Osteocyte (in vitro differentiated cells): ENCODE measurements around the gene PCDHB1. TPM values are rescaled to one million over a fixed set of nuclear protein-coding genes. Genes with fewer than 3 reads are reported as not detected.
A peak's percentile ranks its signal among the peaks of the same experiment; 100 is the strongest.

Experiments used
- DNase-seq: peaks from one replicate; pipeline ENCODE4 v3.0.0; 2021; ENCODE audit warnings: mixed read lengths; ENCODE audit not compliant: unreplicated experiment; ENCODE audit errors: extremely low spot score
- H3K27ac Mint-ChIP-seq: one replicate; pipeline ENCODE4 v1.8.0; 2021; ENCODE audit warnings: mild to moderate bottlenecking, mixed read lengths; ENCODE audit not compliant: unreplicated experiment
- H3K27me3 Mint-ChIP-seq: one replicate; pipeline ENCODE4 v1.8.0; 2021; ENCODE audit warnings: mixed read lengths; ENCODE audit not compliant: unreplicated experiment
- H3K36me3 Mint-ChIP-seq: one replicate; pipeline ENCODE4 v1.8.0; 2021; ENCODE audit warnings: mixed read lengths; ENCODE audit not compliant: unreplicated experiment
- H3K4me1 Mint-ChIP-seq: one replicate; pipeline ENCODE4 v1.8.0; 2021; ENCODE audit warnings: mixed read lengths; ENCODE audit not compliant: unreplicated experiment
- H3K4me3 Mint-ChIP-seq: one replicate; pipeline ENCODE4 v1.8.0; 2021; ENCODE audit warnings: mild to moderate bottlenecking, moderate library complexity, mixed read lengths; ENCODE audit not compliant: unreplicated experiment
- H3K9me3 Mint-ChIP-seq: one replicate; pipeline ENCODE4 v1.8.0; 2021; ENCODE audit warnings: mixed read lengths; ENCODE audit not compliant: unreplicated experiment
- long read RNA-seq: library from polyadenylated mRNA; unstranded; transcript quantifications from one replicate; pipeline ENCODE4 v2.0.0, GENCODE V29; 2021
- total RNA-seq: library from RNA; stranded (reverse); gene quantifications from 2 replicates; pipeline ENCODE4 v1.2.1, GENCODE V29; 2021
- TF ChIP-seq, protein P1 (sequence below): fragments of 200-600 bp; sonication (generic); IDR thresholded peaks from 2 replicates; pipeline ENCODE4 v1.5.0; 2021; ENCODE audit warnings: antibody characterized with exemption, mild to moderate bottlenecking, moderate library complexity

The PCDHB1 gene, protein sequence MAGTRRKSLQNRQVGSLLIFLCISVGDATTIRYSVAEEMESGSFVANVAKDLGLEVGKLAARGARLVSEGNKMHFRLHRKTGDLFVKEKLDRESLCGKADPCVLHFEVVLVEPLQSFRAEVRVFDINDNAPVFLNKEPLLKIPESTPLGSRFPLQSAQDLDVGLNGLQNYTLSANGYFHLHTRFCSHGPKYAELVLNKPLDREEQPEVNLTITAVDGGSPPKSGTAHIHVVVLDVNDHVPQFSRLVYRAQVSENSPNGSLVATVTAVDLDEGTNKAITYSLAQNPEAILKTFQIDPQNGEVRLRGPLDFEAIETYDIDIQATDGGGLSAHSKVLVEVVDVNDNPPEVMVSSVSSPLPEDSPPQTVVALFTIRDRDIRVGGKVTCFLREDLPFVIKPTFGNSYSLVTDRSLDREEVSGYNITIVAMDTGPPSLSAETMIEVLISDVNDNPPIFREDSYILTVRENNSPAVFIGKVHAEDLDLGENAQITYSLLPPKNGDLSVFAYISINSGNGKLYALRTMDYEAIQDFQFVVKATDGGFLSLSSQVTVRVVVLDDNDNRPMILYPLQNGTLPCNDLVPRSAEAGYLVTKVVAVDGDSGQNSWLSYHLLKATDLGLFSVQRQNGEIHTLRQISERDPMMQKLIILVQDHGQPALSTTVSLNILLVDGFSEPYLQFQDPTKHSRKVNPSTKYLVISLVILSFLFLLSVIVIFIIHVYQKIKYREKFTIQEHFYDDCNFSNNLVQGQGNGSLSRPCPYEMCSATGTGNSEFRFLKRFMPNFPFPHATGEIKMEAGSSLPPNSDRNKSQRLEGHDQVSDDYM
- total RNA-seq = 0.03 and 0.05 TPM in 2 replicates
- long read RNA-seq = 0 reads

DNA sequence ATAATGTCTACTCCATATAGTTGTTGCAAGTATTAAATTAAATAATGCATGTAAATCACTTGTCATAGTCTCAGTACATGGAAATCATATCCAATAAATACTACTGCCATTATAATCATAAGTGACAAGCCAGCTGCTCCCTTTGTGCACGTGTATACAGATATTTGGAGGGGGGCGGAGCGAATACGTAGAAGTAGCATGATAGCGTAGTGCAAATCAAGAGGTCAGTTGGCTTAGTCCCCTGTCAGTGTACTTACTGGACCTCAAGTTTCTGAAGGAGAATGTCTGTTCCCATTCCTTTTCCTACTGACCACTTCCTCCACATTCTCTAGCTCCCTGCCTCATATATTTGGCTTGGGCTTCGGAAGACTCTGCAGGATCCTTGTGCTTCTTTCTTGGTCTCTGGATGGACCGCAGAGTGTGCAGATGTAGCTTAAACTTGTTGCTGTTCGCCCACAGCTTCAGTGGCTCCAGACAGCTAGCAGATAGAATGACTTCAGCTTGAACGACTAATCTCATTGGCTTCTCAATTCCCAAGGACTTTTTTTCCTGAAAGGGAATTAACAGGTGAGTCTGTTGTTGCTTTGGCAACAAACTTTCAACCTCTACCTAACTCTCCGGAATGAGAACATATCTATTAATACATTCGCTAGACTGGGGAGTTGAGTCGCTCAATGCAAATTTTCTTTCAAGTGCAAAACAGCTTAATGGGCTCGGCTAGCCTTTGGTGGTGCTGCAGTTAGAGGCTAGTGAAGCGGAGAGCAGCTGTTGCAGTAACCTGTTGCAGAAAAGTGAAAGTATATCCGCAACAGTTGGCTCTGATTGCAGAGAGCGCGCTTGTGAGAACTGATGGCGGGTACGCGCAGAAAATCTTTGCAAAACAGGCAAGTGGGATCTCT is at the start of gene PCDHB1:
Gene PCDHB1, plus strand, starts transcription at position 753 of the 899 bp plus-strand sequence. Its CDS starts 97 bp downstream, at position 850.
- no peak within 1 kb of the TSS for H3K27ac Mint-ChIP-seq
- H3K36me3 Mint-ChIP-seq = no peaks in the 10 kb centered on the region
- H3K9me3 Mint-ChIP-seq = no peaks in the 10 kb centered on the region
- no peak for DNase-seq
- H3K4me3 Mint-ChIP-seq = peak within 1 kb of the TSS; percentile 88
- peaks cover 15% of the 10 kb centered on the region for H3K27me3 Mint-ChIP-seq
- TF ChIP-seq, protein P1, sequence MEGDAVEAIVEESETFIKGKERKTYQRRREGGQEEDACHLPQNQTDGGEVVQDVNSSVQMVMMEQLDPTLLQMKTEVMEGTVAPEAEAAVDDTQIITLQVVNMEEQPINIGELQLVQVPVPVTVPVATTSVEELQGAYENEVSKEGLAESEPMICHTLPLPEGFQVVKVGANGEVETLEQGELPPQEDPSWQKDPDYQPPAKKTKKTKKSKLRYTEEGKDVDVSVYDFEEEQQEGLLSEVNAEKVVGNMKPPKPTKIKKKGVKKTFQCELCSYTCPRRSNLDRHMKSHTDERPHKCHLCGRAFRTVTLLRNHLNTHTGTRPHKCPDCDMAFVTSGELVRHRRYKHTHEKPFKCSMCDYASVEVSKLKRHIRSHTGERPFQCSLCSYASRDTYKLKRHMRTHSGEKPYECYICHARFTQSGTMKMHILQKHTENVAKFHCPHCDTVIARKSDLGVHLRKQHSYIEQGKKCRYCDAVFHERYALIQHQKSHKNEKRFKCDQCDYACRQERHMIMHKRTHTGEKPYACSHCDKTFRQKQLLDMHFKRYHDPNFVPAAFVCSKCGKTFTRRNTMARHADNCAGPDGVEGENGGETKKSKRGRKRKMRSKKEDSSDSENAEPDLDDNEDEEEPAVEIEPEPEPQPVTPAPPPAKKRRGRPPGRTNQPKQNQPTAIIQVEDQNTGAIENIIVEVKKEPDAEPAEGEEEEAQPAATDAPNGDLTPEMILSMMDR = no peak
- H3K4me1 Mint-ChIP-seq = peaks cover 13% of the 10 kb centered on the region

DNA sequence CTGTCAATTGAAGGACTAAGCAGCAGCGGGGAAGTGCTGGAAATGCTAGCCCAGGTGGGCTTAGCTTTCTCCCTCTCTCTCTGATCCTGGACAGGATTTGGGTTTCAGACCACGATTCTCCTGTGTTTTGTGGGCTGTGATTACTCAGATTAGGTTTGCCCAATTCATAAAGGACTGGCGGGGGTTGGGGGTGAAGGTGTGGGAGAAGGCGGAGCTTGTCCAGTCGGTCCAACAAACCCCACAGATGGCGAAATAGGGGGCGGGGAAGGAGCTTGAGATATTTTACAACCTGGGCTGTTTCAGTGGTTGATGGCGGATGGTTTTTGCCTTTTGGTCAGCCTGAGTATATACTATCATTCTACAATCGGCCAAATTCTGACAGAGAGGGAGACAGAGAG is 49.7 kb upstream of the PCDHB1 start:
- no peak for DNase-seq
- H3K27ac Mint-ChIP-seq = peak overlapping the region; percentile 84
- H3K27me3 Mint-ChIP-seq = no peaks in the 10 kb centered on the region
- H3K9me3 Mint-ChIP-seq = no peaks in the 10 kb centered on the region
- TF ChIP-seq, protein P1 = no peak
- no peaks in the 10 kb centered on the region for H3K36me3 Mint-ChIP-seq
- H3K4me3 Mint-ChIP-seq = peak overlapping the region; percentile 74
- H3K4me1 Mint-ChIP-seq = peaks cover 19% of the 10 kb centered on the region

DNA sequence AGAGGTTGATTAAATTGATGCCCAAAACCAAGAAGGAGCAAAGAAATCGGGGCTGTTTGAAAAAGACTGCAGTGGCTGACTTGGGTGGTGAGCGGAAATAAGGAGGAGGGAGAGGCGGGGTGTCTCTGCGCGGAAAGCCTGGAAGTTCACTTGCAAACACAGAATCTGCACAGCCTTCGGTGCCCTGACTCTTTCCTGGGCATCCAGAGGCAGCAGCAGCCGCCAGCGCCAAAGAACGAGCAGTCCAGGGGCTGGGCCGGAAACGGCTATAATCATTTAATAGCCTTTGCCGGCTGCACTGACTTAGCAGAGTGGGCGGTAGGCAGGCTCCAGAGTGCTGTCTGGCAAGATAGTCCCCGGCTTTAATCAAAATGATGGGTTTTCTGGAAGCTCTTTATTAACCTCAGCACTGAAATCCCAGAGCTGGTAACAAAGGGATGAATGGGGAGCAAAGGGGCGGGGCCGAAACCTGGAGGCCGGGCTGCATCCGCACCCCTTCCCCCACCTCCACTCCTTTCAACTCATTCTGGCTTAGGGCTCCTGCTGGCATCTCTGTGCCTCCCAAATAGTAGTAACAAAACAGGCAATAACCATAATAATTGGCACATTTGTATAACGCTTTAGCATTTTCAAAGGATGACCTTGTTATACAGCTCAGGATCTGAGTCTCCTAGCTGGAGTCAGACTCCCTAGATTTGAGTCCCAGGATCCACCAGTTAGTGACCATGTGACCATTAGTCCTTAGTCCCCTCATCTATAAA is 49.1 kb upstream of the PCDHB1 start:
- peaks cover 19% of the 10 kb centered on the region for H3K4me1 Mint-ChIP-seq
- DNase-seq = no peak
- H3K4me3 Mint-ChIP-seq = peak overlapping the region; percentile 74
- no peaks in the 10 kb centered on the region for H3K27me3 Mint-ChIP-seq
- no peaks in the 10 kb centered on the region for H3K9me3 Mint-ChIP-seq
- TF ChIP-seq, protein P1 = no peak
- no peaks in the 10 kb centered on the region for H3K36me3 Mint-ChIP-seq
- peak overlapping the region; percentile 84 for H3K27ac Mint-ChIP-seq

DNA sequence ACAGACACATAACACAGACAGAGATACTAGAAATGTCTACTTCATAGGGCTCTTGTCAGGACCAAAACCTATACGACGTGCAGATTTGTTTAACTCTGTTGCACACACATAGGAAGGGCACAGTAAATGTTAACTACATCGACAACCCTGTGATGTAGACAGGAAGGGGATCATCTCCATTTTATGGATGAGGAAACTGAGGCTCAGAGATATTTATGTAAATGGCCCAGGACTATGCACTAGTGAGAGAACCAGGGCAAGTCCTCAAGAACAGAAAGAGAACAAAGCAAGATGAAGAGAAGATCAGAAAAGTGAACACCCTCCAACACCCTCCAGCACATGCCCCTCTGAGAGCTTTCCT is 48.6 kb upstream of the PCDHB1 start:
- Mint-ChIP-seq H3K4me3 (peak overlapping the region; percentile 74), H3K27ac (no peak overlapping the region), H3K4me1 (peaks cover 19% of the 10 kb centered on the region), H3K9me3 (no peaks in the 10 kb centered on the region), H3K27me3 (no peaks in the 10 kb centered on the region), H3K36me3 (no peaks in the 10 kb centered on the region)
- no peak for DNase-seq
- TF ChIP-seq, protein P1 = no peak
